ENCODE results near the gene STAG1.
A peak's percentile ranks its signal among the peaks of the same experiment; 100 is the strongest.

DNA sequence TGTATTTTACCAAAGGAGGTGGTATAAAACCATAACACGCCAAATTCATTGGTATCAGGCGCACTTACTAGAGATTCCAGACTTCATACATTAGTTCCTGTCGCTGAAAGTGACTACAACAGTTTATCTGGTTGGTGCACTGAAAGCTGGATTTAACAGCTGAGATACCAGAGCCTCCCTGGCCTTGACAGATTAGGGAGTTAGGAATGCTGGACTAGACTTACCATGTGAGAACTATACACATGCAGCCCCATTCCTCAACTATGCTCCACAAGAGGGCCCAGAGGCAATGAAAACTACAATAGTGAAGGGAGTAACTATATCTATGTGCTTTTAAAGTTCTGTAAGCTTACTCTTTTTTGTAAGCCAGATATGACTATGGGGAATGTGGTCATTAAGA is 174.4 kb downstream of the STAG1 start:
- TF ChIP-seq, protein P1, sequence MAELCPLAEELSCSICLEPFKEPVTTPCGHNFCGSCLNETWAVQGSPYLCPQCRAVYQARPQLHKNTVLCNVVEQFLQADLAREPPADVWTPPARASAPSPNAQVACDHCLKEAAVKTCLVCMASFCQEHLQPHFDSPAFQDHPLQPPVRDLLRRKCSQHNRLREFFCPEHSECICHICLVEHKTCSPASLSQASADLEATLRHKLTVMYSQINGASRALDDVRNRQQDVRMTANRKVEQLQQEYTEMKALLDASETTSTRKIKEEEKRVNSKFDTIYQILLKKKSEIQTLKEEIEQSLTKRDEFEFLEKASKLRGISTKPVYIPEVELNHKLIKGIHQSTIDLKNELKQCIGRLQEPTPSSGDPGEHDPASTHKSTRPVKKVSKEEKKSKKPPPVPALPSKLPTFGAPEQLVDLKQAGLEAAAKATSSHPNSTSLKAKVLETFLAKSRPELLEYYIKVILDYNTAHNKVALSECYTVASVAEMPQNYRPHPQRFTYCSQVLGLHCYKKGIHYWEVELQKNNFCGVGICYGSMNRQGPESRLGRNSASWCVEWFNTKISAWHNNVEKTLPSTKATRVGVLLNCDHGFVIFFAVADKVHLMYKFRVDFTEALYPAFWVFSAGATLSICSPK (IDR thresholded peaks at IDR 0.05; ENCODE audit: borderline replicate concordance), result no peak
- no peak for TF ChIP-seq FOSL1 (tag; conservative IDR thresholded peaks at IDR 0.05)
- TF ChIP-seq, protein P2, sequence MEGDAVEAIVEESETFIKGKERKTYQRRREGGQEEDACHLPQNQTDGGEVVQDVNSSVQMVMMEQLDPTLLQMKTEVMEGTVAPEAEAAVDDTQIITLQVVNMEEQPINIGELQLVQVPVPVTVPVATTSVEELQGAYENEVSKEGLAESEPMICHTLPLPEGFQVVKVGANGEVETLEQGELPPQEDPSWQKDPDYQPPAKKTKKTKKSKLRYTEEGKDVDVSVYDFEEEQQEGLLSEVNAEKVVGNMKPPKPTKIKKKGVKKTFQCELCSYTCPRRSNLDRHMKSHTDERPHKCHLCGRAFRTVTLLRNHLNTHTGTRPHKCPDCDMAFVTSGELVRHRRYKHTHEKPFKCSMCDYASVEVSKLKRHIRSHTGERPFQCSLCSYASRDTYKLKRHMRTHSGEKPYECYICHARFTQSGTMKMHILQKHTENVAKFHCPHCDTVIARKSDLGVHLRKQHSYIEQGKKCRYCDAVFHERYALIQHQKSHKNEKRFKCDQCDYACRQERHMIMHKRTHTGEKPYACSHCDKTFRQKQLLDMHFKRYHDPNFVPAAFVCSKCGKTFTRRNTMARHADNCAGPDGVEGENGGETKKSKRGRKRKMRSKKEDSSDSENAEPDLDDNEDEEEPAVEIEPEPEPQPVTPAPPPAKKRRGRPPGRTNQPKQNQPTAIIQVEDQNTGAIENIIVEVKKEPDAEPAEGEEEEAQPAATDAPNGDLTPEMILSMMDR (IDR thresholded peaks at IDR 0.05 in 2 of 3, conservative IDR thresholded peaks at IDR 0.05 in 1 of 3; ENCODE audit: insufficient read depth in 2 of 3, low read depth in 1 of 3, low read length in 3 of 3), result 0 out of 6 replicates have a peak, but pooled peaks of 1 of the 3 experiments have one; percentile 20

All from K562 (cell line).